HG03139 (cell line): ENCODE measurements around the gene HOXC6.
A peak's percentile ranks its signal among the peaks of the same experiment; 100 is the strongest.

Source experiments
- ATAC-seq: cut with Tn5 transposase; IDR thresholded peaks from one replicate; pipeline ENCODE4 v1.9.1; 2021; ENCODE audit not compliant: unreplicated experiment

Gene HOXC6

GRCh38 chr12:54012631-54013409, 15.4 kb upstream of the HOXC6 start:
- no peak for ATAC-seq

- no peak for ATAC-seq
Measured at GRCh38 chr12:54014377-54015017, 13.7 kb upstream of the HOXC6 start.

- ATAC-seq: no peak
Measured at GRCh38 chr12:54015018-54015931, 13.0 kb upstream of the HOXC6 start.

GRCh38 chr12:54016051-54016450, 12.2 kb upstream of the HOXC6 start:
- ATAC-seq: no peak

- ATAC-seq: no peak
Measured at GRCh38 chr12:54016478-54016964, 11.7 kb upstream of the HOXC6 start.

- ATAC-seq: peak; percentile 14
Measured at GRCh38 chr12:54017027-54017788, 11.0 kb upstream of the HOXC6 start.

- peak; percentile 66 for ATAC-seq
Measured at GRCh38 chr12:54017878-54018467, 10.3 kb upstream of the HOXC6 start.

- no peak for ATAC-seq
Measured at GRCh38 chr12:54018468-54018984, 9.7 kb upstream of the HOXC6 start.

- ATAC-seq: no peak
Measured at GRCh38 chr12:54019091-54019811, 9.0 kb upstream of the HOXC6 start.

- ATAC-seq: no peak
Measured at GRCh38 chr12:54019924-54020590, 8.2 kb upstream of the HOXC6 start.

- ATAC-seq: no peak
Measured at GRCh38 chr12:54020591-54021405, 7.4 kb upstream of the HOXC6 start.

GRCh38 chr12:54021432-54022013, 6.7 kb upstream of the HOXC6 start:
- ATAC-seq: no peak

GRCh38 chr12:54022960-54023884, 5.0 kb upstream of the HOXC6 start:
- ATAC-seq: no peak

GRCh38 chr12:54024127-54024526, 4.1 kb upstream of the HOXC6 start:
- no peak for ATAC-seq

GRCh38 chr12:54024581-54025305, 3.5 kb upstream of the HOXC6 start:
- ATAC-seq: no peak
